Measurements from ENCODE around the gene OR56B1.

GRCh38 chr11:5712507-5712906, 23.7 kb upstream of the OR56B1 start:
- TF ChIP-seq CTCF (IDR thresholded peaks at IDR 0.05), result peak; percentile 42
- no peak for TF ChIP-seq EZH2 (IDR thresholded peaks at IDR 0.05)

All from neural progenitor cell (in vitro differentiated cells).